T-helper 9 cell (primary cell): ENCODE data around the gene FAM237B.

ENCODE experiments used
- DNase-seq: peaks from one replicate; pipeline ENCODE4 v3.0.0-alpha.2; 2020

FAM237B gene

DNA sequence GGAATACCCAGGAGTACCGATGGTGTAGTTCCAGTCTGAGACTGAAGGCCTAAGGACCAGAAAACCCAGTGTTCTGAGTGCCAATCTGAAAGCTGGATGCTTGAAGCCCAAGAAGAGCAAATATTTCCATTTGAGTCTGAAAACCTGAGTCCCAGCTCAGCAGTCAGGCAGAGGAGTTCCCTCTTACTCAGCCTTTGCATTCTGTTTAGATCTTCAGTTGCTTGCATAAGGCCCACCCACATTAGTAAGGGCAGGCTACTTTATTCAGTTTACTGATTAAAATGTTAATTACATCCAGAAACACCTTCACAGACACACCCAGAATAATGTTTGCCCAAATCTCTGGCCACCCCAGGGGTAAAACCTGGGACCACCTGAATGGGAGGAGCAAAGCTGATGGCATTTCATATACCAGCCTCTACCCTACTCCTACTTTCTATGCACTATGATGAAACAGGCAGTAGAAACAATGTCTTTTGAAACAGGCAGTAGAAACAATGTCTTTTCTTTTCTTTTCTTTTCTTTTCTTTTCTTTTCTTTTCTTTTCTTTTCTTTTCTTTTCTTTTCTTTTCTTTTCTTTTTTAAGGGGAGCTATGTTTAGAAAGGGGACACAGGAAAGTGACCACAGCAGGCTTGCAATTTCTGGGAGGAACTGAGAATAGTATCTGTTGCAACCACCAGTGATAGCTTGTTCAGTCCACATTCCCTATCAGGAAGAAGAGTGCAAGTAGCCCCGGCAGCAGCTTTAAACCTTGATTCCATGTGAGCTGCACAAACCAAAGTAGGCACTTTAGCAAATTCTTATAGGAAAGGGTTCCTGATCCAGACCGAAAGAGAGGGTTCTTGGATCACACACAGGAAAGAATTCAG is 30.6 kb downstream of the FAM237B start:
- no peak for DNase-seq

DNA sequence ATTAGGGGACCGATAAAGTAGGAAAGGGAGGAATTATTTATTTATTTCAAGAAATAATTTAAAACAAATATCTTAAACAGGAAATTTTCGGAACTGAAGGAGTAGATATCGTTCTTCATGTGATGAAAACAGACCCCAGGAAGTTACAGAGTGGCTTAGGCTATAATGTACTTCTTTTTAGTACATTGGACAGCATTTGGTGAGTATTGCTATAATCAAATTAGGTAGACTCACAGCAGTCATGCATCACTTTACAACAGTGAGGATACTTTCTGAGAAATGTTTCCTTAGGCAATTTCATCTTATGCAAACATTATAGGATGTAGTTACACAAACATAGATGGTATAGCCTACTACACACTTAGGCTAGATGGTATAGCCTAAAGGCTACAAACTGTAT is 33.0 kb downstream of the FAM237B start:
- DNase-seq, result no peak

- no peak for DNase-seq
These were observed 44.9 kb downstream of the FAM237B start for GRCh38 chr7:90276033-90276728.

GRCh38 chr7:90274161-90274560 is 46.9 kb downstream of the FAM237B start:
- DNase-seq, result no peak

DNA sequence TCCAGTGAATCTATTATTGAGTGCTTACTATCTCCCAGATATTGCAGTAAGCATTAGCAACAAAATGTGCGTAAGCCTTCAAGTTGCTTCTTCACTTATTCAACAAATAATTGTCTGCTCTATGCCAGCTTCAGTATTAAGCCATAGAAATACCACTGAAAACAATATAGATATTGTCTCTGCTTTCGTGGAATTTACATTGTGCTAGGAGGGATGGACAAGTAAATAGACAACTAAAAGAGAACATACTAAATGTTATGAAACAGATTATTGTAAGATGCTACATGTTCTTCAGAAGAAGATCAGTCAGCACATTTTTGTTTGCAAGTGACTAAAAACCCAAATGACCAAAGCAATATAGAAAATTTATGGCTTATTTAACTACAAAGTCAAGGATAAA is 48.9 kb downstream of the FAM237B start:
- no peak for DNase-seq

- no peak for DNase-seq
These were observed 49.4 kb downstream of the FAM237B start for GRCh38 chr7:90271753-90272152.

- DNase-seq, result no peak
These were observed 50.5 kb downstream of the FAM237B start for GRCh38 chr7:90270431-90271178.

GRCh38 chr7:90269163-90269562 is 51.9 kb downstream of the FAM237B start:
- no peak for DNase-seq

- DNase-seq, result no peak
These were observed 53.7 kb downstream of the FAM237B start for GRCh38 chr7:90267263-90267858.

DNA sequence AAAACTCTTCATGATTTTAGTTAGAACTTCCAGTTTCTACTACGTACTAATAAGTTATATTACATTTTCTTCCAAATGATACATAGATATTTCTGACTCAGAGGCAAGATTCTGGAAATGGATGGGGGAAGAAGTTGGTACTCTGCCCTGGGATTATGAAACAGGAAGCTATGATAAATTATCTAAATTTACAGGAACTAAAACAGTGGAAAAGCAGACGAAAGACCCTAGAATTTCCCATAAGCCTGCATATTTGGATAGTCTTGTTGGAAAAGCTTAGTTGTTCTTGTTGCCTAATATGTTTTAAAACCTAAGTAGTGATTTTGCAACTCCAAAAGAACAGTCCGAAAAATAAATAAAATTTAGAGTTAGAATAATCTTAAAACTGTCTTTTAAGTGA is 54.3 kb downstream of the FAM237B start:
- DNase-seq, result no peak
